Left renal cortex interstitium (tissue), 4 donors: ENCODE measurements around the gene SAPCD1. TPM values are rescaled to one million over a fixed set of nuclear protein-coding genes. Genes with fewer than 3 reads are reported as not detected.
"Not testable (repeated sequence)": the region's sequence is repeated elsewhere in the genome, so short reads cannot be mapped to it uniquely, and the experiment has no call there.

Experiments
- DNase-seq, 4 donors: peaks; one replicate each; pipeline ENCODE4 v3.0.0-alpha.2; 2013; ENCODE audit warnings: low read depth in 4 of 4, low spot score in 2 of 4, missing footprints in 1 of 4
- polyA plus RNA-seq, 4 donors: library from polyadenylated mRNA; unstranded; fragments of 120-200 nt; gene quantifications; one replicate each; pipeline ENCODE4 v1.2.1, GENCODE V29; 2013; ENCODE audit not compliant: insufficient read length in 4 of 4

The SAPCD1 gene
- polyA plus RNA-seq, 4 donors, result 4.2 to 12.9 (median 7.3) TPM

- DNase-seq, result no peak
Measured at GRCh38 chr6:31794866-31795615, 32.6 kb downstream of the SAPCD1 start.

- DNase-seq, result peak in 2 of 4 donors; percentile 72 to 78
Measured at GRCh38 chr6:31795616-31796298, 33.3 kb downstream of the SAPCD1 start, which contains the start of gene VARS1. Gene VARS1, minus strand, starts transcription at chr6:31795752. Its CDS starts 535 bp downstream, at chr6:31795217.

DNA sequence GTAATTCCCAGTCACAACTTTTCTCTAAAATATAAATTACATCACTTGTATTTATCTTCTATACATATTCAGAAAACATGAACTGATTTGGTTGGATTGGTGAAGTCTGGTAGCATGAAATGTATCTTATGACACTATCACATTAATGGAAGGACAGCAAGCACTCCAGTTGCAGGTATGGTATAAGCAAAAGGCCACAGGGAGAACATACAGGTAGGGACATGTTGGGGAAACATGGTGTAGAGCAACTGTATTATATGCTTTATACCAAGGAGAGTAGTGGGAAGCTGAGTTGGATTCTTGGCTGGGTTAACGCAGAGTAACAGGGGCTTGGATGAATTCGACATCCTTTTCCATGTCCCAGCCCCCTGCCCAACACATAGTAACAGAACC lies 34.5 kb downstream of the SAPCD1 start:
- no peak for DNase-seq

- no peak for DNase-seq
Measured at GRCh38 chr6:31797588-31797987, 35.1 kb downstream of the SAPCD1 start.

GRCh38 chr6:31799781-31800180 lies 37.3 kb downstream of the SAPCD1 start:
- DNase-seq, result no peak

DNA sequence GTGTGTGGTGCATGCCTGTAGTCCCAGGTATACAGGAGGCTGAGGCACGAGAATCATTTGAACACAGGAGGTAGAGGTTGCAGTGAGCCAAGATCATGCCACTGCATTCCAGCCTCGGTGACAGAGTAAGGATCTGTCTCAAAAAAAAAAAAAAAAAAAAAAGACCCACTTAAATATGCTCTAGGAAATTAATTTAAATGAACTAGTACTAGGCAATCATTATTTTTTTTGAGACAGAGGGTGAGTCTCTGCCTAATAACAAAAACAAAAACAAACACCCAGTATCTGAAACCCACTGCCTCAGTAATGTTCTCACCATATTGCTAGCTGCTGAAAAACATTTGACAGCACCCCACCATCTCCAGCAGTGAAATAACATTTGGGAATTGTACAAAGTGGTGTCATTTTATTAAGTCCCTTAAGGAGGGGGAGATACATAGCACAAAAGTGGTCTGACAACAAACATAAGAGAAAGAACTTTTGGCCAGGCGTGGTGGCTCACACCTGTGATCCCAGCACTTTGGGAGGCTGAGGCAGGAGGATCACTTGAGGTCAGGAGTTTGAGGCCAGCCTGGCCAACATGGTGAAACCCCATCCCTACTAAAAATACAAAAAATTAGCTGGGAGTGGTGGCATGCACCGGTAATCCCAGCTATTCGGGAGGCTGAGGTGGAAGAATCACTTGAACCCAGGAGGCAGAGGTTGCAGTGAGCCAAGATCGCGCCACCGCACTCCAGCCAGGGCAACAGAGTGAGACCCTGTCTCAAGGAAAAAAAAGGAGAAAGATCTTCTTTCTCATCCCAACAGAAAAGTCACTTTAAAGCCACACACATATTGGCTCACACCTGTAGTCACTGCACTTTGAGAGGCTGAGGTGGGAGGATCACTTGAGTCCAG lies 38.8 kb downstream of the SAPCD1 start:
- DNase-seq, result not testable (repeated sequence)

DNA sequence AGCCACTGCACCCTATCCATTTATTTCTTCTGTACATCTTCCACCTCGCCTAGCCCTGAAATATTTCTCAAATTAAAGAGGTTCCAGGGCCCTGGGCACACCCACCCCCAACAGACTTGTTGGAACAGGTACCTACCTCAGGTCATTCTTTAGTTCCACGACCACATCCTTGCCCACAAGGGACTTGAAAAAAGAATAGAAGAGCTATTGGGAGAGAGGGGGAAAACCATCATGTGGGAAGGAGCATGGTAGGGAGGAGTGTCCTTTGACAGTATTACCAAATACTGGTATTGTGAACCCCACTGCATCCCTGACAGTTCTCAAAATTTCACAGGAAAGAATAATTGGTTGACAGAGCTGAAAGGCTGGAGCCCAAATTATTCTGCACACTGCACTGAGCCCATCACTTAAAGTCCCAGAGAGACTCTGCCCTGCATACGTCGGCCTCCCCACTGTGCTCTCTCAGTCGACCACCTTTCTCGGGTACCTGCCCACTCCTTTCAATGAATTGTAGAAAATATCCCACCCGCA lies 43.5 kb downstream of the SAPCD1 start:
- DNase-seq, result no peak

GRCh38 chr6:31806470-31807272 lies 44.2 kb downstream of the SAPCD1 start, which contains the start of gene LSM2:
Gene LSM2, minus strand, starts transcription at chr6:31806966. Its CDS starts 209 bp downstream, at chr6:31806757.
- DNase-seq, result peak in 3 of 4 donors; percentile 93 to 96 (median 93)

DNA sequence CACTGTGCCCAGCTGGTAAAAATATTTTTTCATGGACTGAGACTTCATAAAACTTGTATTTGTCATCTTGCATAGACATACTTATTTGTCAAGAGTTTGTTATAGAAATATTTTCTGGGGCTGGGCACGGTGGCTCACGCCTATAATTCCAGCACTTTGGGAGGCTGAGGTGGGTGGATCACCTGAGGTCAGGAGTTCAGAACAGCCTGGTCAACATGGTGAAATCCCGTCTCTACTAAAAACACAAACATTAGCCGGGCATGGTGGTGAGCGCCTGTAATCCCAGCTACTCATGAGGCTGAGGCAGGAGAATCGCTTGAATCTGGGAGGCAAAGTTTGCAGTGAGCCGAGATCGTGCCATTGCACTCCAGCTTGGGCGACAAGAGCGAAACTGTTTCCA lies 46.1 kb downstream of the SAPCD1 start:
- not testable (repeated sequence) for DNase-seq

GRCh38 chr6:31811645-31812044 lies 49.2 kb downstream of the SAPCD1 start:
- no peak for DNase-seq

DNA sequence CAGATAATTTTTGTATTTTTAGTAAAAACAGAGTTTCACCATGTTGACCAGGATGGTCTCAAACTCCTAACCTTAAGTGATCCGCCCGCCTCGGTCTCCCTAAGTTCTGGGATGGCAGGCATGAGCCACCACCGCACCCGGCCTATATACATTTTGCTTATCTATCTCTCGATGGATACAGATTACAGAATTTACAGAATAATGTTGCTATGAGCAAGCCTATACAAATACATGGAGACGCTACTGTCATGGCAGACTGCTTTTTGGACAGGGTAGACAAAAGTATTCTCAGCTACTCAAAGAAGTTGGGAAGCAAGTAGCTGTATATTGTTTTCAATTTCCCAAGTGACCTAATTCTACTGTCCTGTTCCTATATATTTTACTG lies 51.0 kb downstream of the SAPCD1 start:
- DNase-seq, result no peak

Other genes starting within 250 kb of the SAPCD1 start
- 10 to 100 TPM; 15.4 to 24.2 (median 18.0) TPM for gene MCCD1, start 233.7 kb upstream of the SAPCD1 start, polyA plus RNA-seq
- gene DDX39B, start 220.7 kb upstream of the SAPCD1 start, polyA plus RNA-seq, result 100 to 1,000 TPM; 462 to 709 (median 569) TPM
- gene ATP6V1G2, start 216.0 kb upstream of the SAPCD1 start, polyA plus RNA-seq, result 10 to 100 TPM in 1 of 4 donors, 1 to 10 TPM in 3; 6.4 to 10.5 (median 6.5) TPM
- gene NFKBIL1, start 215.0 kb upstream of the SAPCD1 start, polyA plus RNA-seq, result 10 to 100 TPM; 18.4 to 29.0 (median 25.5) TPM
- gene LTA, start 190.4 kb upstream of the SAPCD1 start, polyA plus RNA-seq, result under 1 TPM; 0.24 to 0.39 (median 0.31) TPM
- under 1 TPM in 1 of 4 donors, not detected in 3; 0.49 TPM for gene TNF, start 187.1 kb upstream of the SAPCD1 start, polyA plus RNA-seq
- 1 to 10 TPM in 3 of 4 donors, under 1 TPM in 1; 0.88 to 2.3 (median 2.0) TPM for gene LTB, start 180.2 kb upstream of the SAPCD1 start, polyA plus RNA-seq
- 1 to 10 TPM; 4.2 to 6.2 (median 5.0) TPM for gene LST1, start 176.4 kb upstream of the SAPCD1 start, polyA plus RNA-seq
- under 1 TPM in 3 of 4 donors, not detected in 1; 0.16 to 0.52 (median 0.25) TPM for gene NCR3, start 169.7 kb upstream of the SAPCD1 start, polyA plus RNA-seq
- 10 to 100 TPM; 61.0 to 92.7 (median 73.5) TPM for gene AIF1, start 147.4 kb upstream of the SAPCD1 start, polyA plus RNA-seq
- gene PRRC2A, start 141.9 kb upstream of the SAPCD1 start, polyA plus RNA-seq, result 100 to 1,000 TPM; 129 to 238 (median 197) TPM
- gene BAG6, start 110.0 kb upstream of the SAPCD1 start, polyA plus RNA-seq, result 100 to 1,000 TPM; 218 to 274 (median 261) TPM
- gene APOM, start 106.8 kb upstream of the SAPCD1 start, polyA plus RNA-seq, result 100 to 1,000 TPM in 3 of 4 donors, 10 to 100 TPM in 1; 89.9 to 124 (median 104) TPM
- gene C6orf47, start 101.9 kb upstream of the SAPCD1 start, polyA plus RNA-seq, result 10 to 100 TPM; 17.9 to 24.3 (median 21.4) TPM
- 10 to 100 TPM; 25.2 to 33.9 (median 29.5) TPM for gene GPANK1, start 97.7 kb upstream of the SAPCD1 start, polyA plus RNA-seq
- 100 to 1,000 TPM; 224 to 234 (median 228) TPM for gene CSNK2B, start 96.6 kb upstream of the SAPCD1 start, polyA plus RNA-seq
- gene LY6G5B, start 92.7 kb upstream of the SAPCD1 start, polyA plus RNA-seq, result 10 to 100 TPM in 3 of 4 donors, 1 to 10 TPM in 1; 9.0 to 37.0 (median 19.2) TPM
- gene LY6G5C, start 81.6 kb upstream of the SAPCD1 start, polyA plus RNA-seq, result 1 to 10 TPM; 2.4 to 5.6 (median 3.0) TPM
- gene ABHD16A, start 59.3 kb upstream of the SAPCD1 start, polyA plus RNA-seq, result 10 to 100 TPM; 54.3 to 74.8 (median 61.5) TPM
- under 1 TPM; 0.21 to 0.81 (median 0.57) TPM for gene LY6G6F, start 55.8 kb upstream of the SAPCD1 start, polyA plus RNA-seq
- under 1 TPM in 1 of 4 donors, not detected in 3; 0.65 TPM for gene LY6G6D, start 47.3 kb upstream of the SAPCD1 start, polyA plus RNA-seq
- gene LY6G6C, start 40.9 kb upstream of the SAPCD1 start, polyA plus RNA-seq, result 1 to 10 TPM in 1 of 4 donors, under 1 TPM in 2, not detected in 1; 0.32 to 1.4 (median 0.47) TPM
- gene MPIG6B, start 39.3 kb upstream of the SAPCD1 start, polyA plus RNA-seq, result 1 to 10 TPM in 3 of 4 donors, under 1 TPM in 1; 0.72 to 2.4 (median 1.5) TPM
- gene DDAH2, start 33.4 kb upstream of the SAPCD1 start, polyA plus RNA-seq, result 100 to 1,000 TPM; 163 to 243 (median 200) TPM
- 100 to 1,000 TPM; 251 to 323 (median 297) TPM for gene CLIC1, start 26.1 kb upstream of the SAPCD1 start, polyA plus RNA-seq
- 10 to 100 TPM; 13.1 to 58.4 (median 30.9) TPM for gene MSH5, start 22.7 kb upstream of the SAPCD1 start, polyA plus RNA-seq
- gene VWA7, start 14.7 kb downstream of the SAPCD1 start, polyA plus RNA-seq, result 10 to 100 TPM in 2 of 4 donors, 1 to 10 TPM in 2; 8.1 to 10.7 (median 9.6) TPM
- gene VARS1, start 33.1 kb downstream of the SAPCD1 start, polyA plus RNA-seq, result 10 to 100 TPM; 51.9 to 64.8 (median 55.2) TPM
- 10 to 100 TPM; 80.4 to 88.0 (median 84.9) TPM for gene LSM2, start 44.3 kb downstream of the SAPCD1 start, polyA plus RNA-seq
- 1 to 10 TPM; 3.6 to 4.2 (median 3.8) TPM for gene HSPA1L, start 52.6 kb downstream of the SAPCD1 start, polyA plus RNA-seq
- 100 to 1,000 TPM in 3 of 4 donors, 10 to 100 TPM in 1; 92.5 to 123 (median 116) TPM for gene HSPA1A, start 52.9 kb downstream of the SAPCD1 start, polyA plus RNA-seq
- gene HSPA1B, start 65.1 kb downstream of the SAPCD1 start, polyA plus RNA-seq, result 100 to 1,000 TPM; 128 to 169 (median 155) TPM
- gene NEU1, start 100.2 kb downstream of the SAPCD1 start, polyA plus RNA-seq, result 10 to 100 TPM; 72.1 to 78.2 (median 75.1) TPM
- gene SLC44A4, start 116.3 kb downstream of the SAPCD1 start, polyA plus RNA-seq, result 10 to 100 TPM; 37.2 to 57.4 (median 46.1) TPM
- gene EHMT2, start 135.0 kb downstream of the SAPCD1 start, polyA plus RNA-seq, result 100 to 1,000 TPM in 1 of 4 donors, 10 to 100 TPM in 3; 65.6 to 111 (median 86.8) TPM
- gene ZBTB12, start 139.4 kb downstream of the SAPCD1 start, polyA plus RNA-seq, result 10 to 100 TPM; 22.4 to 35.3 (median 26.9) TPM
- 1 to 10 TPM; 3.1 to 4.1 (median 3.7) TPM for gene C2, start 165.1 kb downstream of the SAPCD1 start, polyA plus RNA-seq
- gene CFB, start 183.4 kb downstream of the SAPCD1 start, polyA plus RNA-seq, result 10 to 100 TPM in 1 of 4 donors, 1 to 10 TPM in 3; 6.5 to 22.2 (median 7.1) TPM
- 100 to 1,000 TPM in 1 of 4 donors, 10 to 100 TPM in 3; 88.5 to 105 (median 91.7) TPM for gene NELFE, start 196.3 kb downstream of the SAPCD1 start, polyA plus RNA-seq
- gene SKIC2, start 196.5 kb downstream of the SAPCD1 start, polyA plus RNA-seq, result 10 to 100 TPM; 36.4 to 56.9 (median 45.8) TPM
- 10 to 100 TPM; 22.9 to 42.2 (median 32.9) TPM for gene DXO, start 209.5 kb downstream of the SAPCD1 start, polyA plus RNA-seq
- 10 to 100 TPM; 11.9 to 24.1 (median 15.8) TPM for gene C4A, start 219.4 kb downstream of the SAPCD1 start, polyA plus RNA-seq